ENCODE measurements around the gene NFKBIE. TPM values are rescaled to one million over a fixed set of nuclear protein-coding genes. Genes with fewer than 3 reads are reported as not detected.

NFKBIE gene
- total and polyA plus RNA-seq, 2 donors (not counting 1 experiment from before 2014, with no cell fraction given), result 46.5 to 90.0 TPM

GRCh38 chr6:44289726-44290260 lies 24.4 kb upstream of the NFKBIE start:
- Mint-ChIP-seq H3K27me3 (peaks cover 69% of the 10 kb centered on the region), H3K9me3 (ENCODE audit: insufficient read depth) (no peaks in the 10 kb centered on the region), H3K4me1 (no peaks in the 10 kb centered on the region), H3K4me3 (no peak overlapping the region), H3K27ac (no peak overlapping the region)
- Histone ChIP-seq H3K36me3 (replicated peaks in 1 of 2; ENCODE audit: control extremely low read depth in 1 of 2, control insufficient read depth in 1 of 2, extremely low read depth in 1 of 2, insufficient read depth in 2 of 2, low read length in 1 of 2) (no peaks in the 10 kb centered on the region), H3K4me2 (replicated peaks; ENCODE audit: low read depth, low read length, poor library complexity, severe bottlenecking) (no peak overlapping the region), H3K9me3 (ENCODE audit: control extremely low read depth in 1 of 3, control insufficient read depth in 2 of 3, insufficient read depth in 1 of 3, low read length in 2 of 3) (no peaks in the 10 kb centered on the region), H3K4me1 (ENCODE audit: control insufficient read depth in 2 of 2, insufficient read depth in 2 of 2, low read length in 2 of 2) (no peaks in the 10 kb centered on the region), H4K20me1 (ENCODE audit: control insufficient read depth, insufficient read depth, low read length, poor library complexity, severe bottlenecking) (no peaks in the 10 kb centered on the region), H2AFZ (ENCODE audit: insufficient read depth, low read depth, low read length, poor library complexity, severe bottlenecking) (no peak overlapping the region), H3K9ac (ENCODE audit: low read length) (no peak overlapping the region), H3K79me2 (ENCODE audit: control insufficient read depth, insufficient read depth, low read length) (no peaks in the 10 kb centered on the region), H3K27ac (ENCODE audit: low read length in 2 of 2) (no peak overlapping the region), H3K27me3 (replicated peaks in 1 of 4; ENCODE audit: control extremely low read depth in 1 of 4, control insufficient read depth in 3 of 4, insufficient read depth in 4 of 4, low read length in 3 of 4) (peaks cover 0 to 48% (median 11%) of the 10 kb centered on the region in 4 experiments), H3K4me3 (ENCODE audit: control extremely low read depth in 1 of 5, extremely low read depth in 1 of 5, insufficient read depth in 1 of 5, low read depth in 2 of 5, low read length in 4 of 5) (no peak overlapping the region)
- CTCF ChIA-PET, result no interaction called here
- POLR2A ChIA-PET, result interaction anchor here (0.6 kb wide), 1 partner anchor 49 kb away, joined by 3 read pairs; no protein-coding TSS in a partner anchor
- DNase-seq (no peak), ATAC-seq (ENCODE audit: low read depth) (no peak)
- no peak for TF ChIP-seq EZH2 (IDR thresholded peaks at IDR 0.05; ENCODE audit: borderline replicate concordance, insufficient read depth, low read depth, low read length, poor library complexity, severe bottlenecking)
- WGBS (ENCODE audit: insufficient coverage), result 49% methylated on average over 4 of the region's 7 CpGs
- intact Hi-C loops (cut with micrococcal nuclease), result no loop called here

- Histone ChIP-seq H4K20me1 (ENCODE audit: control insufficient read depth, insufficient read depth, low read length, poor library complexity, severe bottlenecking) (no peaks in the 10 kb centered on the region), H3K4me2 (replicated peaks; ENCODE audit: low read depth, low read length, poor library complexity, severe bottlenecking) (no peak overlapping the region), H3K4me3 (ENCODE audit: control extremely low read depth in 1 of 5, extremely low read depth in 1 of 5, insufficient read depth in 1 of 5, low read depth in 2 of 5, low read length in 4 of 5) (no peak overlapping the region), H2AFZ (ENCODE audit: insufficient read depth, low read depth, low read length, poor library complexity, severe bottlenecking) (no peak overlapping the region), H3K79me2 (ENCODE audit: control insufficient read depth, insufficient read depth, low read length) (no peaks in the 10 kb centered on the region), H3K36me3 (replicated peaks in 1 of 2; ENCODE audit: control extremely low read depth in 1 of 2, control insufficient read depth in 1 of 2, extremely low read depth in 1 of 2, insufficient read depth in 2 of 2, low read length in 1 of 2) (no peaks in the 10 kb centered on the region), H3K9ac (ENCODE audit: low read length) (no peak overlapping the region), H3K9me3 (ENCODE audit: control extremely low read depth in 1 of 3, control insufficient read depth in 2 of 3, insufficient read depth in 1 of 3, low read length in 2 of 3) (no peaks in the 10 kb centered on the region), H3K4me1 (ENCODE audit: control insufficient read depth in 2 of 2, insufficient read depth in 2 of 2, low read length in 2 of 2) (no peaks in the 10 kb centered on the region), H3K27me3 (replicated peaks in 1 of 4; ENCODE audit: control extremely low read depth in 1 of 4, control insufficient read depth in 3 of 4, insufficient read depth in 4 of 4, low read length in 3 of 4) (peaks cover 0 to 33% (median 6%) of the 10 kb centered on the region in 4 experiments), H3K27ac (ENCODE audit: low read length in 2 of 2) (no peak overlapping the region)
- ATAC-seq (ENCODE audit: low read depth) (no peak), DNase-seq (no peak)
- Mint-ChIP-seq H3K4me3 (no peak overlapping the region), H3K4me1 (no peaks in the 10 kb centered on the region), H3K27ac (no peak overlapping the region), H3K27me3 (peaks cover 72% of the 10 kb centered on the region), H3K9me3 (ENCODE audit: insufficient read depth) (no peaks in the 10 kb centered on the region)
- POLR2A ChIA-PET, result no interaction called here
- CTCF ChIA-PET, result no interaction called here
- intact Hi-C loops (cut with micrococcal nuclease), result no loop called here
- no peak for TF ChIP-seq CTCF (IDR thresholded peaks at IDR 0.05)
- TF ChIP-seq EZH2 (IDR thresholded peaks at IDR 0.05; ENCODE audit: borderline replicate concordance, insufficient read depth, low read depth, low read length, poor library complexity, severe bottlenecking), result no peak
- no CpG with 5 or more reads among the region's 2 CpGs for WGBS (ENCODE audit: insufficient coverage)
Measured at GRCh38 chr6:44286747-44287146, 21.4 kb upstream of the NFKBIE start.
